ENCODE measurements around the gene S100A3.

The S100A3 gene

DNA sequence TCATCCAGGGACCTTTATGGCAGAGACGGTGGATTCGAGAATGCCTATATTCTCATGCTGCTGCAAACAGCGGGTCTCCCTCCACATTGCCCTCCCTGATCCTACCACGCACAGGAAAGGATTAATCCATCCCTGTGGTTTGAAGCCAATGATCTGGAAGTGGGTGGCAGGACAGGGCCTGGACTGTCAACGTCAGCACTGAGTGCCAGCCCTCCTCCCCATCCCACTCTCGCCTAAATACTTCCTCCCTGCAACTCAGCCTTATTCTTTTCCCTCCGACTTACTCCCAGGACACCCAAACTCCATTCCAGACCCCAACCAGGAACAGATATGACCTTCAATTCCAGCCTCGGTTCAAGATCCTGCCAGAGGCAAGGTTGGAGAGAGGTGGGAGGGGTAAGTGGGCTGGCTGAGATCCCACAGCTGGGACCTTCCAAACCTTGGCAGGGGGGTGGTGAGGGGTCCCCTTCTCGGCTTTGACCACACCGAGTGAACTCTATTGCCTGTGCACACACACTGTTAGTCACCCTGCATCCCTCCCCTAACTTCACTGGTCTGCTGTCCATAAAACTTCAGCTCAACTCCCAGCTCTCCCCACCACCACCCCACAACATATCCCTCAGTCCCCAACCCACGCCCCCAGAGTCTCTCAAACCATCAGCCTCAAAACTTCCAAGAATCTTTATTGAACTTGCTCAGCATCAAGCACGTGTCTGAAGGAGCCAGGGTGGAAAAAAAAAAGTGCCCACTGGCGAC, 5.9 kb downstream of the S100A3 start:
- Histone ChIP-seq H2AFZ (ENCODE audit: low read depth, low read length) (no peak overlapping the region), H4K8ac (ENCODE audit: low read length) (no peak overlapping the region), H2BK15ac (ENCODE audit: low read depth, poor library complexity, severe bottlenecking) (no peak overlapping the region), H2BK120ac (ENCODE audit: low read depth, low read length) (no peak overlapping the region), H3K27me3 (ENCODE audit: control insufficient read depth in 1 of 2, insufficient read depth in 1 of 2, low read length in 2 of 2) (no peaks in the 10 kb centered on the region), H3K23ac (ENCODE audit: low read length in 2 of 2) (peak overlapping the region in 1 of 2 experiments; percentile 66), H3K79me1 (replicated peaks; ENCODE audit: low read length, poor library complexity, severe bottlenecking) (peaks cover 14% of the 10 kb centered on the region), H2AK5ac (ENCODE audit: low read length, severe bottlenecking) (peak overlapping the region; percentile 80), H2BK12ac (ENCODE audit: low read length in 2 of 2) (peak overlapping the region; percentile 6 to 12), H3K9me3 (ENCODE audit: control insufficient read depth, low read length) (no peaks in the 10 kb centered on the region), H2BK5ac (ENCODE audit: low read depth, low read length, poor library complexity, severe bottlenecking) (no peak overlapping the region), H3K36me3 (ENCODE audit: control insufficient read depth in 1 of 2, insufficient read depth in 2 of 2, low read depth in 1 of 2, low read length in 2 of 2) (peaks cover 12 to 25% of the 10 kb centered on the region in 2 experiments), H3K4me1 (ENCODE audit: control insufficient read depth, insufficient read depth, low read depth, low read length) (peaks cover 72% of the 10 kb centered on the region), H3K4ac (ENCODE audit: low read depth in 1 of 2, low read length in 2 of 2) (no peak overlapping the region), H4K91ac (ENCODE audit: low read length) (peak overlapping the region; percentile 49), H3K4me3 (ENCODE audit: insufficient read depth in 1 of 2, low read depth in 1 of 2, low read length in 2 of 2) (peak overlapping the region in 1 of 2 experiments; percentile 87), H3K14ac (ENCODE audit: low read length in 2 of 2) (no peak overlapping the region), H3K27ac (ENCODE audit: low read length, poor library complexity, severe bottlenecking) (no peak overlapping the region), H3K18ac (ENCODE audit: low read depth in 1 of 2, low read length in 2 of 2) (no peak overlapping the region), H3K4me2 (ENCODE audit: low read length, poor library complexity, severe bottlenecking) (no peak overlapping the region), H3K9ac (ENCODE audit: low read length) (peak overlapping the region; percentile 95)
- 90% methylated on average over 12 of the region's 13 CpGs for WGBS
- DNase-seq, result no peak

DNA sequence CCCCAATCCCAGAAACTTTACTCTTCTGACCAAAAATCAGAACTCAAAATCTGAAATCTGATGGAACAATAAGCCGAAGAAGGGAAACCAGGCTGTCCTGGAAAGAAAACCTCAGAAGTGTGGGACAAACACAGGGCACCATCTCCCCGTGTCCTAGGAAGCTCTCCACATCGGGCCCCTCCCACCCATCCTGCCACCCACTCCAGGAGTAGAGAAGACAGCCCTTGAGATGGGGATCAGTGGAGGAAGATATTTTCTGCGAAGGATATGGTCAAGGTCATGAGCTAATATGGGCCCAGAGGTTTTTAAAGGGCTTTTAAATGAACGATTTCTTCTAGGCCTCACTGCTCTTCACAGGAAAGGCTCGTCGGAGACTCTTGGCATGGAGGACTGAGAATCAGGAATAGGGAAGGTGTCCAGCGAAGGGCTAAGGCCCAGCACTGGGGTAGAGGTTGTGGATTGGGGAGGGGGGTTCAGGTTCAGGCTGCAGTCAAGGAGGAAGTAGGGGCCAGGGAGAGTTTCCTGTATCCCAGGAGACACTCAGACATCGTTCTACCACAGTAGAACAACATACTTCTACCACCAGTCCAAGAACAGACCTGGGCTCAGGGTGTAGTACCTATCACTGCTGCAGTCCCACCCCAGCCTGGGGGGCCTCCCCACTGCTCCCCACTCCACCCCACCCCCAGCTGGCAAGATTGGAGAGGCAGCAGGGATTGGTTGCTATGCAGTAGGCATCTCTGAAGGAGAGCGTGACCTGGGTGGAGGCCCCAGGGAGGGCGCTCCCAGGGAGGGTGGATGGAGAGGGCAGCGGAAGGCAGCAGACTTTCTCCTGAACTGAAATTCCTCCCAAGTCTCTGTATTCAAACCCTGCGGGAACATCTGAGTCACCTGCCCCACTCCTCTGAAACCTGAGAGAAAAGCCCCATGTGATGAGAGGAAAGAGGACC, 7.1 kb downstream of the S100A3 start:
- Histone ChIP-seq H3K4me2 (ENCODE audit: low read length, poor library complexity, severe bottlenecking) (no peak overlapping the region), H3K18ac (ENCODE audit: low read depth in 1 of 2, low read length in 2 of 2) (peak overlapping the region in 1 of 2 experiments; percentile 49), H3K36me3 (ENCODE audit: control insufficient read depth in 1 of 2, insufficient read depth in 2 of 2, low read depth in 1 of 2, low read length in 2 of 2) (peaks cover 12 to 25% of the 10 kb centered on the region in 2 experiments), H3K9ac (ENCODE audit: low read length) (peak overlapping the region; percentile 95), H3K23ac (ENCODE audit: low read length in 2 of 2) (no peak overlapping the region), H2BK5ac (ENCODE audit: low read depth, low read length, poor library complexity, severe bottlenecking) (peak overlapping the region; percentile 59), H3K27me3 (ENCODE audit: control insufficient read depth in 1 of 2, insufficient read depth in 1 of 2, low read length in 2 of 2) (no peaks in the 10 kb centered on the region), H2AFZ (ENCODE audit: low read depth, low read length) (no peak overlapping the region), H3K9me3 (ENCODE audit: control insufficient read depth, low read length) (no peaks in the 10 kb centered on the region), H2BK15ac (ENCODE audit: low read depth, poor library complexity, severe bottlenecking) (no peak overlapping the region), H4K8ac (ENCODE audit: low read length) (no peak overlapping the region), H3K4me3 (ENCODE audit: insufficient read depth in 1 of 2, low read depth in 1 of 2, low read length in 2 of 2) (peak overlapping the region in 1 of 2 experiments; percentile 87), H2BK120ac (ENCODE audit: low read depth, low read length) (peak overlapping the region; percentile 49), H3K4me1 (ENCODE audit: control insufficient read depth, insufficient read depth, low read depth, low read length) (peaks cover 61% of the 10 kb centered on the region), H2BK12ac (ENCODE audit: low read length in 2 of 2) (peak overlapping the region in 1 of 2 experiments; percentile 45), H2AK5ac (ENCODE audit: low read length, severe bottlenecking) (peak overlapping the region; percentile 59), H3K14ac (ENCODE audit: low read length in 2 of 2) (no peak overlapping the region), H3K79me1 (replicated peaks; ENCODE audit: low read length, poor library complexity, severe bottlenecking) (peaks cover 8% of the 10 kb centered on the region), H4K91ac (ENCODE audit: low read length) (peak overlapping the region; percentile 56), H3K27ac (ENCODE audit: low read length, poor library complexity, severe bottlenecking) (peak overlapping the region; percentile 92), H3K4ac (ENCODE audit: low read depth in 1 of 2, low read length in 2 of 2) (peak overlapping the region in 1 of 2 experiments; percentile 3)
- 93% methylated on average over 6 of the region's 13 CpGs for WGBS
- DNase-seq, result no peak

DNA sequence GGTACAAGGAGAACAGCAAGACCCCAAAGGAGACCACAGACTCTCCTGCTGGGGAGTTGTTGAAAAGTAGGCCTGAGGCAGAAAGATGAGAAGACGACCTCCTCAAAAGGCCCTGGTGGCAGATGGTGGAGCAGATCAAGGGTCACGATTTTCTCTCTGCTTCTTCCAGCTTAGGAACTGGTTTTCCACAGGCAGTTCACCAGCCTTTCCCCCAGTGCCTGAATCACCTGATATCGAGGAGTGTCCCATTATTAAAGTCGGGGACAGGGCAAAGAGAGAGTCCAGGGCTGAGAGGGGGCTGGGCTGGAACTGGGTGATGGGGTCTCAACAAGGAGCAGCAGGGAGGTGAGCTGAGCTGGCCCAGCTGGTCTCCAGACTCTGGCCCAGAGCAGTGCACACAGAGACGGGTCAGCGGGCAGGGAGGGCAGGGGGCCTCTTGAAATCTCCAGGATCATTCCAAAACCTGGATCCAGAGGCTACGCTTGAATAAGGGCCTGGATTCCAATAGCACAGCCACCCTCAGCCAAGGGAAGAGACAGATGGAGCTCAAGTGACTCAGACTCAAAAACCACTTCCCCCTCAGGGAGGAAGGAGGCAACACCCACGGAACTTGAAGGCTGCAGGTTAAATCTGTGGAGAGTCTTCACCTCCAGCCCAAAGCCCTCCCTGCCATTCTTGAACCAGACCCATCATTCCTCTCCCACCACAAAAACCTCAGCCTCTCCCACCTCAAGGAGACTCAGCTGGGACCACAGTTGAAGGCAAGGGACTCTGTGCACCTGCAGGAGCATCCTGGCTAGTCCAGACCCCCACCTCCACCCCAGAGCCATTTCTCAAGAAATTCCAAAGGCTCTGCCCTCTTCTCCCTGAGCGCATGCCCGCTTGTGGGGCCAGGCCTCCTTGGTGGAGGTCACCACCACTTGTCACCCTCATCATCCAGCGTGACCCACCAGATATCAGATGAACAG, 8.4 kb downstream of the S100A3 start, which contains the start of gene S100A5:
TSS of gene S100A5 (minus strand) at position 541 of the 968 bp plus-strand sequence. CDS start 743 bp downstream, outside the sequence.
- Histone ChIP-seq H3K4me2 (ENCODE audit: low read length, poor library complexity, severe bottlenecking) (peak within 1 kb of the TSS; percentile 7), H3K18ac (ENCODE audit: low read depth in 1 of 2, low read length in 2 of 2) (peak within 1 kb of the TSS; percentile 40 to 67), H3K23ac (ENCODE audit: low read length in 2 of 2) (no peak within 1 kb of the TSS), H3K4ac (ENCODE audit: low read depth in 1 of 2, low read length in 2 of 2) (peak within 1 kb of the TSS; percentile 28 to 52), H3K9ac (ENCODE audit: low read length) (peak within 1 kb of the TSS; percentile 95), H2BK15ac (ENCODE audit: low read depth, poor library complexity, severe bottlenecking) (peak within 1 kb of the TSS; percentile 94), H3K27ac (ENCODE audit: low read length, poor library complexity, severe bottlenecking) (peak within 1 kb of the TSS; percentile 92), H2AFZ (ENCODE audit: low read depth, low read length) (no peak within 1 kb of the TSS), H3K4me1 (ENCODE audit: control insufficient read depth, insufficient read depth, low read depth, low read length) (peaks cover 58% of the 10 kb centered on the region), H3K4me3 (ENCODE audit: insufficient read depth in 1 of 2, low read depth in 1 of 2, low read length in 2 of 2) (peak within 1 kb of the TSS in 1 of 2 experiments; percentile 3), H2BK120ac (ENCODE audit: low read depth, low read length) (peak within 1 kb of the TSS; percentile 69), H3K27me3 (ENCODE audit: control insufficient read depth in 1 of 2, insufficient read depth in 1 of 2, low read length in 2 of 2) (no peaks in the 10 kb centered on the region), H2AK5ac (ENCODE audit: low read length, severe bottlenecking) (peak within 1 kb of the TSS; percentile 99), H3K9me3 (ENCODE audit: control insufficient read depth, low read length) (no peaks in the 10 kb centered on the region), H3K36me3 (ENCODE audit: control insufficient read depth in 1 of 2, insufficient read depth in 2 of 2, low read depth in 1 of 2, low read length in 2 of 2) (peaks cover 12 to 25% of the 10 kb centered on the region in 2 experiments), H2BK12ac (ENCODE audit: low read length in 2 of 2) (peak within 1 kb of the TSS; percentile 29 to 45), H2BK5ac (ENCODE audit: low read depth, low read length, poor library complexity, severe bottlenecking) (peak within 1 kb of the TSS; percentile 86), H4K8ac (ENCODE audit: low read length) (peak within 1 kb of the TSS; percentile 45), H3K14ac (ENCODE audit: low read length in 2 of 2) (no peak within 1 kb of the TSS), H3K79me1 (replicated peaks; ENCODE audit: low read length, poor library complexity, severe bottlenecking) (peaks cover 2% of the 10 kb centered on the region), H4K91ac (ENCODE audit: low read length) (peak within 1 kb of the TSS; percentile 64)
- no peak for DNase-seq
- WGBS, result 70% methylated on average over 11 of the region's 11 CpGs

All from mesenchymal stem cell (in vitro differentiated cells and primary cell).